HG02884 (cell line): ENCODE data around the gene ZNF654.

ENCODE experiments used
- ATAC-seq: cut with Tn5 transposase; IDR thresholded peaks from one replicate; pipeline ENCODE4 v1.9.1; 2021; ENCODE audit warnings: mild to moderate bottlenecking, moderate library complexity; ENCODE audit not compliant: unreplicated experiment

The ZNF654 gene

DNA sequence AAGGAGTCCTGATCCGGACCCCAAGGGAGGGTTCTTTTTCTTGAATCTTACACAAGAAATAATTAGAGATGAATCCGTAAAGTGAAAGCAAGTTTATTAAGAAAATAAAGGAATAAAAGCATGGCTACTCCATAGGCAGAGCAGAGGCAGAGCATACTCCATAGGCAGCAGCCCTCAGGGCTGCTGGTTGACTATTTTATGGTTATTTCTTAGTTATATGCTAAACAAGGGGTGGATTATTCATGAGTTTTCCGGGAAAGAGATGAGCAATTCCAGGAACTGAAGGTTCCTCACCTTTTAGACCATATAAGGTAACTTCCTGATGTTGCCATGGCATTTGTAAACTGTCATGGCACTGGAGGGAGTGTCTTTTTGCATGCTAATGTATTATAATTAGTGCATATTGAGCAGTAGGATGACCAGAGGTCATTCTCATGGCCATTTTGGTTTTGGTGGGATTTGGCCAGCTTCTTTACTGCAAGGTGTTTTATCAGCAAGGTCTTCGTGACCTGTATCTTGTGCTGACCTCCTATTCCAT is 132.9 kb downstream of the ZNF654 start:
- ATAC-seq = no peak

DNA sequence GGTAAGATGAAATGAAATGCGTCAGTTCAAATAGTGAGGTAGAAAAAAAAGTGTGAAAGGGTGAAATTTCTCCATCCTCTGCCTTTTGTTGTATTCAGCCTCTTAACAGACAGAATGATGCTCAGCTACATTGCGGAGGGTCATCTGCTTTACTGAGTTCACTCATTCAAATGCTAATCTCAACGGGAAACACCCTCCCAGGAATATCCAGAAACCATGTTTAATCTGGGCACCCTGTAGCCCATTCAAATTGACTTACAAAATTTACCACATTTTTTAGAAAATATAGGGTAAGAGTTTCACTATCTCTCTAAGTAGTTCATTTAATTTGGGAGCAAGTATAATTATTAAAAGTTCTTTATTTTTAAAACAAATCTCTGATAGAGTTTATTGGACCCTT is 133.6 kb downstream of the ZNF654 start:
- ATAC-seq = no peak
